HL-60 (cell line): ENCODE results near the gene CFAP74.

Experiments used
- DNase-seq, 2 experiments: peaks; one replicate each; pipeline ENCODE4 v3.0.0-alpha.2; 2010 to 2020; ENCODE audit warnings: low read depth in 1 of 2, low spot score in 1 of 2
- H3K27ac ChIP-seq: fragments of 250-450 bp; sonication (Bioruptor Pico); replicated peaks from 2 replicates; pipeline ENCODE4 v1.5.1; 2020; ENCODE audit warnings: mild to moderate bottlenecking, moderate library complexity
- H3K27me3 ChIP-seq: fragments of 250-450 bp; sonication (Bioruptor Pico); 2 replicates; pipeline ENCODE4 v1.5.1; 2021; ENCODE audit warnings: mild to moderate bottlenecking, moderate library complexity; ENCODE audit not compliant: insufficient read depth, poor library complexity, severe bottlenecking
- H3K4me3 ChIP-seq: replicated peaks from 2 replicates; pipeline ENCODE4 v1.5.1; 2011; ENCODE audit warnings: mild to moderate bottlenecking, control low read depth, low read length; ENCODE audit not compliant: insufficient read depth
- CTCF ChIP-seq: IDR thresholded peaks from one replicate; pipeline ENCODE4 v1.5.1; 2011; ENCODE audit warnings: low read length, control low read depth, inconsistent platforms; ENCODE audit not compliant: insufficient read depth
- GABPA ChIP-seq: IDR thresholded peaks from 2 replicates; pipeline ENCODE4 v1.6.1; 2012; ENCODE audit warnings: low read depth
- POLR2AphosphoS5 ChIP-seq: IDR thresholded peaks from 2 replicates; pipeline ENCODE4 v1.6.1; 2012; ENCODE audit warnings: low read depth
- REST ChIP-seq: IDR thresholded peaks from 2 replicates; pipeline ENCODE4 v1.6.1; 2012; ENCODE audit warnings: low read depth; ENCODE audit not compliant: insufficient replicate concordance
- SPI1 ChIP-seq: IDR thresholded peaks from 2 replicates; pipeline ENCODE4 v1.6.1; 2012; ENCODE audit warnings: low read depth, mild to moderate bottlenecking, borderline replicate concordance

Gene CFAP74

GRCh38 chr1:2037314-2037979 is 33.9 kb upstream of the CFAP74 start:
- Histone ChIP-seq H3K27ac (no peak overlapping the region), H3K4me3 (no peak overlapping the region), H3K27me3 (peaks cover 2% of the 10 kb centered on the region)
- no peak for DNase-seq
- TF ChIP-seq GABPA = no peak
- no peak for TF ChIP-seq SPI1
- TF ChIP-seq CTCF = no peak
- TF ChIP-seq POLR2AphosphoS5 = no peak
- no peak for TF ChIP-seq REST

- peaks cover 2% of the 10 kb centered on the region for H3K27me3 ChIP-seq
- TF ChIP-seq SPI1 (no peak), POLR2AphosphoS5 (no peak), CTCF (no peak), REST (no peak), GABPA (no peak)
- no peak for DNase-seq
- H3K4me3 ChIP-seq = no peak overlapping the region
- no peak overlapping the region for H3K27ac ChIP-seq
These were observed 32.7 kb upstream of the CFAP74 start for GRCh38 chr1:2036287-2036686.

- DNase-seq = no peak
- no peaks in the 10 kb centered on the region for H3K27me3 ChIP-seq
These were observed 29.6 kb upstream of the CFAP74 start for GRCh38 chr1:2033165-2033564.

More at GRCh38 chr1:2033165-2033564, 29.6 kb upstream of the CFAP74 start:
- Histone ChIP-seq H3K27ac (no peak overlapping the region), H3K4me3 (no peak overlapping the region)
- TF ChIP-seq SPI1 (no peak), GABPA (no peak), POLR2AphosphoS5 (no peak), REST (no peak), CTCF (no peak)
